HG02763 (cell line): ENCODE data around the gene HSDL1.

Experiments
- ATAC-seq: cut with Tn5 transposase; IDR thresholded peaks from one replicate; pipeline ENCODE4 v1.9.1; 2021; ENCODE audit warnings: mild to moderate bottlenecking, moderate library complexity; ENCODE audit not compliant: unreplicated experiment

HSDL1 gene

DNA sequence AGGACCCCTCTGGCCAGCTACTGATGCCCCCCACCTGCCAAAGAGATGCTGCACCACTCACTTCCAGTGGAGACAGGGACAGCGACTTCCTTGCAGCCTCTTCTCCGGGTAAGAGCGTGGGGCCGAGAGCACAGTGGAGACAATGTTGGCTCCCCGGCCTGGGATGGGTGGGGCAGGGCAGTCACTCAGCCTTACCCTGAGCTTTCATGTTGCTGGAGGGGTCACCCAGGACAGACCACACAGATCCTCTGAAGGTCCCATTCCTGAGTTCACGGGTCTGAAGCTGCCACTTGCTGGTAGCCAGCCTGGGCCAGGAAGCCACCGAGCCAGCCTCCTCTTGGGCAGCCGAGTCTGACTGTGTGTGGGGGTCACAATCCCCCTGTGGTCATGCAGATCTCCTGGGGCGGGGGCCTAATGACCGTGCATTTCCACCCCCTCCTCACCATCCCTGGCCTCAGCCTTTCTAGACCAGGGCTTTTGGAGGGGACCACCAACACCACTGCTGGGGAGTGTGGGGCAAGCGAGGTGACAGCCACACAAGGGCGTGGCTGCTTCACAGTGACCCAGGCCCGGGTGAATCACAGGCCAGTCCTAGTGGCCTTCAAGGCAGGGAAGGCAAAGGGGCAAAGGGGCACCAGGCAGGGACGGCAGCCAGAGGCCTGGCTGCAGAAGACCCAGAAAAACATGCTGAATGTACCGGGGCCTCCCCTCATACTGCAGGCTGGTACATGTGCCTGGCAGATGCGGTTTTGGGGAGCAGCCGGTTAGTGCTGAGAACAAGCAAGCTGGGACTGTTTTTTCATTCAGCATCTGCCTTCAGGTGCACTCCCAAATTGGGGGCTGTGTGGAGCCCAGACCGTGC, 31.4 kb upstream of the HSDL1 start:
- ATAC-seq = no peak

- ATAC-seq = peak; percentile 48
Observed at GRCh38 chr16:84175350-84176081, 30.5 kb upstream of the HSDL1 start.

- ATAC-seq = no peak
Observed at GRCh38 chr16:84174396-84174795, 29.4 kb upstream of the HSDL1 start.

- ATAC-seq = no peak
Observed at GRCh38 chr16:84169765-84170310, 24.9 kb upstream of the HSDL1 start.

DNA sequence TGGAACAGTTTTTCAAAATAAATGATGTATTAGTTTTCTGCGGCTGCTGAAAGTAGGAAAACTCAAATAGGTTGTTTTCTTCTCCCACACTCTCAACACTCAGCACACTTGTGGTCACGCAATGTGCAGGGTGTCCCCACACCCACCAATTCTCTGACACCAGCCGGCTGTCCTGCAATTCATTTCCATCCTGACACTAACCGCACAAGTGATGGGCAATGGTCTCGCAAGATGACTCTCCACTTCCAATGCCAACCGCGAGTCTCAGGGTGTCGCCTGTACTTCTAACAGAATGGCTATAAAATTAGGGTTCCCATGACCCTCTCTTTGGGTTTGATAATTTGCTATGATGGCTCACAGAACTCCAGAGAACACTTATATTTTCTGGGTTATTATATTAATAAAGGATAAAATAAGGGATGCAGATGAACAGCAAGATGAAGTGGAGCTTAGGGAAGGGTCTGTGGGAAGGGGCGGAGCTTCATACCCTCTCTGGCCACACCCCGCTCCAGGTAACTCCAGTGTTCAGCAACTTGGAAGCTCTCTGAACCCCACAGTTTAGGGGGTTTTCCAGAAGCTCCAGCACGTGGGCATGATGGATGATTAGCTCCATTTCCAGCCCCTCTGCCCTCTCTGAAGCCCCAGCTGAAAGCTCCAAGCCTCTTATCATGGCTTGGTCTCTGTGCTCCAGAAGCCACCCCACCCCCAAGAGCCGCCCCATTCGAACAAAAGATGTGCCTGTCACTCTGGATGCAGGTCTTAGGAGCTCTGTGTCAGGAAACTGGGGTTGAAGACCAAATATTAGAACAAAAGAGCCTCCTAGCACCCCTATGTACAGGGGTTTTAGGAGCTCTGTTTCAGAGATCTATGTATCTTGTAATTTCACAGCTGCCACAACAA, 22.1 kb upstream of the HSDL1 start:
- ATAC-seq = no peak

DNA sequence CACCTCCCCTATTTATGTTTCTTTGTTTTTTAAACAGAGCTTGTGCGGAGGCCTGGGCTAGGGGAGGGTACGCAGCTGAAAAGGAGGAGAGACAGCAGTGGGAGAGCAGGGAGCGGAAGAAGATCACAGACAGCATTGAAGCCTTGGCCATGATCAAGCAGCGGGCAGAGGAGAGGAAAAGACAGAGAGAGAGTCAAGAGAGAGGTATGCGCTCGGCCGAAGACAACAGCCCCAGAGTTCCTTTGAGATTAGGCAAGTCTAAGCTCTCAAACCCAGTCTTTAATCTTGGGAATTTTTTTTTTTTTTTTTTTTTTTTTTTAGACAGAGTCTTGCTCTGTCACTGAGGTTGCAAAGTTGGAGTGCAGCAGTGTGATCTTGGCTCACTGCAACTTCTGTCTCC, 20.8 kb upstream of the HSDL1 start:
- no peak for ATAC-seq

DNA sequence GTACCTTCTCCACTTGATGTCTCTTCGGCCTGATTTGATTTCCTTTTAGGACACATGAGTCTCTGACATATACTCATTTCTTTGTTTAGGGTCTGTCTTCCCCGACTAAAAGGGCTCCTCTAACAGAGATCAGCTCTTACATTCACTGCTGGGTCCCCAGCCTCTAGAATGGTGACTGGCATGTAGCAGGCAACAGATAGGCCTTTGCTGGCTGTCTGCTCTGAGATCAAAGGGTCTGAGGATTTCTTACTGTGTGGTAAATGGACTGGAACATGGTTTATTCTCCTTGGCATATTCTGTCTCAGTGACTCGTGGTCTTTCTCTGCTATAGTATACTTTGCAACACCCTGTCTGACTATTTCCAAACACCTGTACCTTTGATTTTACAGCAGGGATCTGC, 16.8 kb upstream of the HSDL1 start:
- ATAC-seq = no peak

DNA sequence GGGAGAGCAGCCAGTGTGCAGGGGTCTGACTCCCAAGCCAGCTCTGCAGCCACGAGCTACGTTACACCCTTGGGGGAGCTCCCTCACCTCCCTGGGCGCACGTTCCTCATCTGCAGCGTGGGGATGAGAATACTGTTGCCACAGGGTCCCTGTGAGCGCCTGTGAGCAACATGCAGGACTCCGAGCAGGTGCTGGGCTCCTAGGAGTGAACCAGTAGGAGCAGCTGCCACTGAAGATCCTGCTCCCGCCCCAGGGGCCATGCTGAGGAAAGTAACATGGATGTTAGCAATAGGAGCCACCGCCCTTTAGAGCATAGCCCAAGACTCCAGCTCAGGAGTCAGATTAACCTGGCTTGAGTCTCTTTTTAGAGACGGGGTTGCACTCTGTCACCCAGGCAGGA, 16.1 kb upstream of the HSDL1 start:
- no peak for ATAC-seq

GRCh38 chr16:84159800-84160199, 14.8 kb upstream of the HSDL1 start:
- no peak for ATAC-seq

- ATAC-seq = no peak
Observed at GRCh38 chr16:84159007-84159406, 14.0 kb upstream of the HSDL1 start.

DNA sequence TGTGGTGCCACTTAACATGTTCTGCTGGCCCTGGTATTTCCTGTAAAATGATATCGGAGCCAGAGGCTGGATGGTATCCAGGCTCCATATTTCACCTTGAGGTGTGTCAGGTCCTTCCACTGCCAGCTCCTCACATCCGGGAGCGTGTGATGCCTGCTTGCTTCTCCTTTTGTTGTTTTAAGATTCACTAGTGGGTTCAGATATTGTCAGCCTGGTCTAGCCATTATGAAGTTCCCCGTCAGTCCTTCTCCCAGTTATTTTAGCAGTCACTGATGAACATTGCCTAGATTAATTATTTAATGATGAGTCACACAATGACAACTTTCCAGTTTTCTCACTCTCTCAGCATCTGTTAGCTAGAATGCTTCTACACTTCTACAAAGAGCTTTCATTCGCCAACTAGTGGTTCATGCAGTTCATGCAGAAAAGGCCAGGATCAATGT, 11.4 kb upstream of the HSDL1 start:
- ATAC-seq = no peak

- no peak for ATAC-seq
Observed at GRCh38 chr16:84155771-84156170, 10.8 kb upstream of the HSDL1 start.

- no peak for ATAC-seq
Observed at GRCh38 chr16:84155226-84155625, 10.2 kb upstream of the HSDL1 start.

GRCh38 chr16:84153660-84154214, 8.8 kb upstream of the HSDL1 start:
- ATAC-seq = no peak

DNA sequence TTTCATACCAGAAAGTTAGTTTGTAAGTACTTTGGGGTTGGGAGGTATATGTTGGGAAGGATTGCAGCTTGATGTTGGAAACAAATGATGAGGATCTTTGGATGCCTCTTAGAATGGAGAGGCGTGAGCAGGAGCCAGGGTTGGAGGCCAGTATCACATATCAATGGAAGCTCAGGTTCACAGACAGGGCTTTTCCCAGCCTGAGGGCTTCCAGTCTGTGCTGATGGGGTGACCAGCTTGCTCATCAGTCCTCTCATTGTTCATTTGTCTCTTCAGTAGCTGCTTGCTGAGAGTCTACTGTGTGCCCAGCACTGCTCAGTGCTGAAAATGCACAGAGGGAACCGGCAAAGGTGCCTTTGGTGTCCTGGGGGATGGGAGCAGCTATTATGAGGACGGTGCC, 5.9 kb upstream of the HSDL1 start:
- no peak for ATAC-seq

GRCh38 chr16:84144209-84144858, 643 bp downstream of the HSDL1 start:
- no peak for ATAC-seq

DNA sequence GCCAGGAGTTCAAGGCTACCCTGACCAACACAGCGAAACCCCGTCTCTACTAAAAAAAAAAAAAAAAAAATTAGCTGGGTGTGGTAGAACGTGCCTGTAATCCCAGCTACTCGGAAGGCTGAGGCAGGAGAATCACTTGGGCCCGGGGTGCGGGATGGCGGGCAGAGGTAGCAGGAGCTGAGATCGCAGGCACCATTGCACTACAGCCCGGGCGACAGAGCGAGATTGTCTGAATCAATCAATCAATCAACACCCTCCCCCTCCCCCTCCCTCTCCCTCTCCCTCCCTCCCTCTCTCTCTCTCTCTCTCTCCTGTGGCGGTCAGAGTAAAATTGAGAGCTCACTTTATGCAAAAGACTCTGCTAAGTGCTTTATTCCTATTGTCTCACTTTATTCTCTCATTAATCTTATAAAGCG, 1.2 kb downstream of the HSDL1 start:
- no peak for ATAC-seq

- ATAC-seq = no peak
Observed at GRCh38 chr16:84143081-84143480, 1.9 kb downstream of the HSDL1 start.

- ATAC-seq = no peak
Observed at GRCh38 chr16:84141143-84141670, 3.8 kb downstream of the HSDL1 start.
